Stomach smooth muscle (tissue), 2 donors: ENCODE measurements around the gene SNX20.

ENCODE experiments used
- H3K27ac ChIP-seq: one replicate; pipeline ENCODE4 v1.7.0; 2013; ENCODE audit warnings: mild to moderate bottlenecking, low read length, inconsistent platforms
- H3K27me3 ChIP-seq, 2 donors: one replicate each; pipeline ENCODE4 v1.7.0; 2013; ENCODE audit warnings: low read length in 2 of 2; ENCODE audit not compliant: insufficient read depth in 2 of 2, control insufficient read depth in 1 of 2
- H3K36me3 ChIP-seq, 2 donors: one replicate each; pipeline ENCODE4 v1.7.0; 2013; ENCODE audit warnings: low read length in 2 of 2; ENCODE audit not compliant: control insufficient read depth in 2 of 2, insufficient read depth in 2 of 2
- H3K4me1 ChIP-seq: one replicate; pipeline ENCODE4 v1.7.0; 2013; ENCODE audit warnings: low read length; ENCODE audit not compliant: control insufficient read depth, insufficient read depth
- H3K4me3 ChIP-seq, 2 donors: one replicate each; pipeline ENCODE4 v1.7.0; 2013; ENCODE audit warnings: low read length in 2 of 2
- H3K9ac ChIP-seq, 2 donors: one replicate each; pipeline ENCODE4 v1.7.0; 2013; ENCODE audit warnings: low read length in 2 of 2, mild to moderate bottlenecking in 1 of 2
- H3K9me3 ChIP-seq, 2 donors: one replicate each; pipeline ENCODE4 v1.7.0; 2013; ENCODE audit warnings: low read length in 2 of 2; ENCODE audit not compliant: control insufficient read depth in 2 of 2
- donor health status: healthy.
- donor health status: Pancreatic carcinoma.

The SNX20 gene

GRCh38 chr16:50679266-50679665 is 1.8 kb downstream of the SNX20 start:
- H3K4me3 ChIP-seq, result no peak overlapping the region
- H3K9me3 ChIP-seq, result no peaks in the 10 kb centered on the region
- H3K27ac ChIP-seq, result no peak overlapping the region
- no peaks in the 10 kb centered on the region for H3K4me1 ChIP-seq
- no peaks in the 10 kb centered on the region for H3K36me3 ChIP-seq
- H3K27me3 ChIP-seq, result peaks cover 7 to 10% of the 10 kb centered on the region in 2 donors
- no peak overlapping the region for H3K9ac ChIP-seq

GRCh38 chr16:50678531-50678930 is 2.6 kb downstream of the SNX20 start:
- Histone ChIP-seq H3K4me3 (no peak overlapping the region), H3K27ac (no peak overlapping the region), H3K27me3 (peaks cover 10 to 14% of the 10 kb centered on the region in 2 donors), H3K36me3 (no peaks in the 10 kb centered on the region), H3K9me3 (peaks cover 0 to 3% of the 10 kb centered on the region in 2 donors), H3K4me1 (no peaks in the 10 kb centered on the region), H3K9ac (no peak overlapping the region)

- Histone ChIP-seq H3K4me3 (no peak overlapping the region), H3K27me3 (peaks cover 10 to 18% of the 10 kb centered on the region in 2 donors), H3K4me1 (no peaks in the 10 kb centered on the region), H3K9ac (no peak overlapping the region), H3K27ac (no peak overlapping the region), H3K9me3 (peaks cover 0 to 10% of the 10 kb centered on the region in 2 donors), H3K36me3 (no peaks in the 10 kb centered on the region)
Measured at GRCh38 chr16:50677351-50677750, 3.8 kb downstream of the SNX20 start.

GRCh38 chr16:50676684-50677225 is 4.4 kb downstream of the SNX20 start:
- no peaks in the 10 kb centered on the region for H3K4me1 ChIP-seq
- no peak overlapping the region for H3K4me3 ChIP-seq
- no peaks in the 10 kb centered on the region for H3K36me3 ChIP-seq
- no peak overlapping the region for H3K27ac ChIP-seq
- H3K9me3 ChIP-seq, result peaks cover 5 to 16% of the 10 kb centered on the region in 2 donors
- peaks cover 10 to 18% of the 10 kb centered on the region in 2 donors for H3K27me3 ChIP-seq
- no peak overlapping the region for H3K9ac ChIP-seq

GRCh38 chr16:50675686-50676610 is 5.2 kb downstream of the SNX20 start:
- no peaks in the 10 kb centered on the region for H3K4me1 ChIP-seq
- H3K4me3 ChIP-seq, result no peak overlapping the region
- H3K27me3 ChIP-seq, result peaks cover 10 to 18% of the 10 kb centered on the region in 2 donors
- no peak overlapping the region for H3K27ac ChIP-seq
- H3K9me3 ChIP-seq, result peaks cover 6 to 18% of the 10 kb centered on the region in 2 donors
- no peaks in the 10 kb centered on the region for H3K36me3 ChIP-seq
- no peak overlapping the region for H3K9ac ChIP-seq

- H3K36me3 ChIP-seq, result no peaks in the 10 kb centered on the region
- H3K27me3 ChIP-seq, result peaks cover 10 to 18% of the 10 kb centered on the region in 2 donors
- H3K4me3 ChIP-seq, result no peak overlapping the region
- H3K9me3 ChIP-seq, result peaks cover 6 to 18% of the 10 kb centered on the region in 2 donors
- H3K4me1 ChIP-seq, result no peaks in the 10 kb centered on the region
- H3K9ac ChIP-seq, result no peak overlapping the region
- no peak overlapping the region for H3K27ac ChIP-seq
Measured at GRCh38 chr16:50674831-50675230, 6.3 kb downstream of the SNX20 start.

- Histone ChIP-seq H3K4me1 (peaks cover 5% of the 10 kb centered on the region), H3K27ac (no peak overlapping the region), H3K9me3 (peaks cover 6 to 18% of the 10 kb centered on the region in 2 donors), H3K9ac (no peak overlapping the region), H3K27me3 (peaks cover 10 to 18% of the 10 kb centered on the region in 2 donors), H3K4me3 (no peak overlapping the region), H3K36me3 (no peaks in the 10 kb centered on the region)
Measured at GRCh38 chr16:50673496-50674275, 7.4 kb downstream of the SNX20 start.

- peaks cover 8% of the 10 kb centered on the region for H3K4me1 ChIP-seq
- H3K27ac ChIP-seq, result no peak overlapping the region
- H3K4me3 ChIP-seq, result no peak overlapping the region
- no peaks in the 10 kb centered on the region for H3K36me3 ChIP-seq
- H3K9me3 ChIP-seq, result peaks cover 6 to 18% of the 10 kb centered on the region in 2 donors
- peaks cover 5 to 14% of the 10 kb centered on the region in 2 donors for H3K27me3 ChIP-seq
- H3K9ac ChIP-seq, result no peak overlapping the region
Measured at GRCh38 chr16:50671644-50672260, 9.4 kb downstream of the SNX20 start.

- H3K4me1 ChIP-seq, result peaks cover 8% of the 10 kb centered on the region
- no peak overlapping the region for H3K27ac ChIP-seq
- H3K27me3 ChIP-seq, result peaks cover 5 to 8% of the 10 kb centered on the region in 2 donors
- H3K9ac ChIP-seq, result no peak overlapping the region
- no peak overlapping the region for H3K4me3 ChIP-seq
- no peaks in the 10 kb centered on the region for H3K36me3 ChIP-seq
- H3K9me3 ChIP-seq, result peaks cover 6 to 18% of the 10 kb centered on the region in 2 donors
Measured at GRCh38 chr16:50670476-50670875, 10.6 kb downstream of the SNX20 start.

- no peak overlapping the region for H3K9ac ChIP-seq
- no peak overlapping the region for H3K27ac ChIP-seq
- no peaks in the 10 kb centered on the region for H3K36me3 ChIP-seq
- peaks cover 6 to 18% of the 10 kb centered on the region in 2 donors for H3K9me3 ChIP-seq
- H3K27me3 ChIP-seq, result peaks cover 5 to 8% of the 10 kb centered on the region in 2 donors
- peaks cover 13% of the 10 kb centered on the region for H3K4me1 ChIP-seq
- no peak overlapping the region for H3K4me3 ChIP-seq
Measured at GRCh38 chr16:50669741-50670140, 11.4 kb downstream of the SNX20 start.
